Stimulated activated CD4-positive, alpha-beta T cell treated with anti-CD3 and anti-CD28 coated beads, Interleukin-2, amount 100 ng/mL, for 24 hours (primary cell): Measurements from ENCODE around the gene GABRD.
A peak's percentile ranks its signal among the peaks of the same experiment; 100 is the strongest.

Experiments used
- DNase-seq, 2 donors: peaks; one replicate each; pipeline ENCODE4 v3.0.0-alpha.2; 2020

The GABRD gene

DNA sequence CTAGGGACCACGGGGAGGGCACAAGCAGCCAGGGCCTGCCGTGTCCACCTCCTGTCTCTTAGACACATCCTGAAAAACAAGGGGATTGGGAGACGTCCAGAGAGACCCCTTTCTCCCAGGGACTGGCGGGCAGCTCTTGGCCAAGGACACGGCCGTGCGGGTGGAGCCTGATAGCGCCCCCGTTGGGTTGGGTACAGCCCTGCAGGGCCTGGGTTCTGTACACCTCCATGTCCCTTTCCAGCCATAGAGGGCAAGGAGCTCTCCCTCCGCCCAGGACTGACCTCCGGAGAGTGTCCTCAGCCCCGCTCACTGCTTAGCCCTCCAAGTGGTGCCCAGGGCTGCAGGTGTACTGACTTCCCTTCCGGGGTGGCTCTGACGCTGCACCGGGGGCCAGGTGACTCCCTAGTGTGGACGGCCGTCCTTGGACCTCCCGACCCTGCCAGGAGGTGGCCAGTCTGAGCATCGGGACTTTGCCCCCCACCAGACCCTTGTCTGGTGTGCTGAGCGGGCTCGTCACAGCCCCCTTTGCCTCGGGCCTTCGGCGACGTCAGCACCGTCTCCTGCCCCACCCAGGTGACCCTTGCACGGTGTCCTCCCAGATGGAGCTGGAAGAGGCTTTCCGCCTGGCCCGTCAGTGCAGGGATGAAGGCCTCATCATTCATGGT, 36.9 kb downstream of the GABRD start:
- no peak for DNase-seq

DNA sequence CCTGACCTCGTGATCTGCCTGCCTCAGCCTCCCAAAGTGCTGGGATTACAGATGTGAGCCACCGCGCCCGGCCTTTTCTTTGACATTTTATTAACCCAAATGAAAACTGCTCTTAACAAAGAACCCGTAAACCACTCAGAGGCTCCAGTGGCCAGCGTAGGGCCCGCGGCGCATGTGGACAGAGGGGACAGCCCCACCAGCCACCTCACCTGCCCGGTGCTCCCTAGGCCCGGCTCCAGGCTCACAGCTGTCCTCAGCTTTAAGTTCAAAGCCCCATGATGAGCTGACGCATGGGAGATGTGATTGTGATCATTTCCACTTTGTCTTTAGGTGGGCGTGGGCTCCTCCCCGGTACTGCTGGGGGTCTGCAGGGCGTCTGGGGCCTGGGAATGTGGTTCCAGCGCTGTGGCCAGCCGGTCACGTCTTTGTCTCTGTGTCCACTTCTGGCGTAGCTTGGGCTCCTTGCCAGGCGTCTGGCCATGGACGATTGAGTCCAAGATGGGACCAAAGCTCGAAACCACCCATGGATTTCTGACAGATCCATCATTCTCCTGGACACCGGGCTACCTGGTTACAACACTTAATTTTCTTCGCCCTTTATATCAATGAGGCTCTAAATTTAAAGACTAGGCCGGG, 37.9 kb downstream of the GABRD start:
- no peak for DNase-seq

DNA sequence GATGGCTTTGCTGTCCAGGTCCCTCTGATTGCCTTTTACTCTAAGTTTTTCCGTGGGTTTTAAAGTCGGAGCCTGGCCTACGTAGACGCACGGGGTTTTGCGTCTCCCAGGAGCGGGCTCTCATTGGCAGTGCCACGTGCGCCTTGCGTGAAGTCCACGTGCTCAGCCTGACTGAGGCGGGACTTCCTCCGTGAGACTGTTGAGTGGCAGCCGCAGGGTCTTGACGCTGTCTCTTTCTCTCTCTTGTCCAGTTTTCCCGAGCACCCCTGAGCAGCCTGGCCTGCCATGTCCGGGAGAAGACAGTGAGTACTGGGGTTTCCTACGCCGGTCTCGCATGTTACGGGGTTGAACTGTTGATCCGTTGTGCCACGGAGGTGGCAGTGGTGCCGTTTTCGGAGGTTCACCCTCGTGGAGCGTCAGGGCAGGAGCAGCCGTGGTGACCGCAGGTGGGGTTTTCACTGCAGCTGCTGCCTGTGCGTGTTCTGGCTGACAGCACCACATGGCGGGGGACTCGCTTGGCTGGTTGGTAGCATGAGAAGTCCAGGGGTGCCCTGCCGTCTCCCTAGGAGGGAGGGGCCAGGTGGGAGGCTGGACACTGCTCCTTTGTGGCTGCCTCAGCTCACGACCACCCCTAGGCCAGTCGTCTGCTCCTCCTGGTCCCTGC, 40.3 kb downstream of the GABRD start:
- DNase-seq = no peak

DNA sequence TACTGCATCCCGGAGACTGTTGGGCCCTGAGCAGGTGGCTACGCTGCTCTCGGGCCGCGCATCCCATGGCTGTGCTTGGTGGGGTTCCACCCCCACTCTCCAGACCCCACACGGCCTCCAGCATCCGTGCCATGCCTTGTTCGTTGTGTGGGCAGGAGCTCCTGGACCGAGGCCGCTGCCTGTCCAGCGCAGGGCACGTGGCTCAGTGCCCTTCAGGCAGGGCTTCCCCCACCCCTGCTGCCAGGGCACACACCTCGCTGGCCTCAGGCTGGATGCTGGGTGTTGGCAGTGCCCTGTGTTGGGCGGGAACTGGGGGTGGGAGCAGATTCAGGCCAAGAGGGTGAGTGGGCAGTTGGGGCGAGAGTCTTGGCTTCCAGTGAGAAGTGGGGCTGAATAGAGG, 40.9 kb downstream of the GABRD start:
- no peak for DNase-seq

DNA sequence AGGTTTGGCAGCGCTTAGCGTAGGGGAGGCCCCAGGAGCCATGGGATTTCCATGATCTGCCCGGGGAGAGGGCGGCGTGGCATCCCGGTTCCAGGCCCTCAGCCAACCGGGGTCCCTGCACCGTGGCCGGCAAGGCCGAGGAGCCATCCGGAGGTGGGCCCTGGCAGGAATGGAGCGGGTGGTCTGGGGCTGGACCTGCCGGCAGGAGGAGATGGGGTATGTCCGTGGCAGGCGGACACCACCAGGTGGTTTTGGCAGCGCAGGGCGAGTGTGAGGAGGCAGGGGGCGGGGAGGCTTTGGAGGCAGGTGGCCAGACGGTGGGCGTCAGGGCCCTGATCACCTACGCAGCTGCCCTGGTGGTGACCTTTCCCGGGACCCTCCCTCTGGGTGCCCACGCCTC, 41.4 kb downstream of the GABRD start:
- DNase-seq = no peak

DNA sequence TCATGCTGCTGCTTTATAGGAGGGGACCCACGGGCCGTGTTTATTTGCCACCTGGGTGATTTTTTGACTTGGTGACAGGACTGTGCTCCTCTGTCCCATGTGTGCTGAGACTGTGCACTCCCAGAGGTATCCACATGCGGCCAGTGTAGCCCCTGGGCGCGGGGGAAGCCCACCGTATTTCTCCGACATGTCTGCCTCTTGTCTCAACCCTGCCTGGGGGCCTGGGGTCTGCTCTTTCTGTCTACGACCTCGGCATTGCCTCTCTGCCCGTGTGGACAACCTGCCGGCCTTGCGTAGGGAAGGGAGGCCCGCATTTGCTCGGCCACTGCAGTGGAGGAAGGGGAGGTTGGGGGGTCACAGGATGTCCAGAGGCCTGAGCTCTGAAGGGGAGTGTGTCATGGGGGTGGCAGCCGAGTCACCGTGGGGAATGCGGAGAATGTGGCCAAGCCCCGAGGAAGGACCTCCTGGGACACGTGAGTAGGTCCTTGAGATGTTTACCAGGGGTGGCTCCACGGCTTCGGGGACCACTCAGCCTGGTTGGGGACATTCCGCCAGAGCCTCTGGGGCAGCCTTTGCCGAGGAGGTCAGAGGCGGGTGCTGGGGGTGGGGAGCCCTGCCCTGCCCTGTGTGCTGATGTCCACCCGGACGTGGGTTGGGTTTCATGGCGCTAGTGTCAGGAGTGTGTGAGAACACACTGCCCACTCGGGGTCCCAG, 42.1 kb downstream of the GABRD start:
- DNase-seq = no peak

DNA sequence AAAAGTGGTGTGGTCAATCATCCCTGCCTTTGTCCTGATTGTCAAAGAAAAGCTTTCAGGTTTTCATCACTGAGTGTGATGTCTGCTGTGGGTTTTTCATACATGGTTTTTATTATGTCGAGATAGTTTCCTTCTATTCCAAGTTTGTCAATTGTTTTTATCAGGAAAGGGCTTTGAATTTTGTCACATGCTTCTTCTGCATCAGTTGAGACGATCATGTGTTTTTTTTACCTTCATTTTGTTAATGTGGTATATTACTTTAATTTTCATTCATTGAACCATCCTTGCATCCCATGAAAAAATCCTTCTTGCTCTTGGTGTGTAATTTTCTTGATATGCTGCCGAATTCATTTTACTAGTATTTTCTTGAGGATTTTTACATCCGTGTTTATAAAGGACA, 46.6 kb downstream of the GABRD start:
- no peak for DNase-seq

DNA sequence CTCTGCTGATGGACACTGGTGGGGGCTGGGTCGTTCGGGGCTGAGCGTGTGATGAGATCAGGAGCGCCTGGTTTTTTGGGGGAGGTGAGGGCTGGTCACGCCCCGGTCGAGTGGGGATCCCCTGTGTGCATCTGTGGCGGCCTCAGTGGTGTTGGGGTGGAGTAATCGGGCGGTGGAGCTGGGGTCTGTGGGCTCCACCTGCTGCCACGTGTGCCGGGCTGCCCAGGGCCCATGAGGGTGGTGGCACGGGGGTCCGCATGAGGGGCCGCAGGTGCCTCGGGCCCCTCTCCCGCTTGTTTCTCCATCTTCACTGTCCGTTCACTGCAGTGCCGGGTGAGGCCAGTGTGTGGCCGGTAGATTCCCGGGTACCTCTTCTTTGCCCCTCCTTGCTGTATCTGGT, 48.2 kb downstream of the GABRD start:
- no peak for DNase-seq

DNA sequence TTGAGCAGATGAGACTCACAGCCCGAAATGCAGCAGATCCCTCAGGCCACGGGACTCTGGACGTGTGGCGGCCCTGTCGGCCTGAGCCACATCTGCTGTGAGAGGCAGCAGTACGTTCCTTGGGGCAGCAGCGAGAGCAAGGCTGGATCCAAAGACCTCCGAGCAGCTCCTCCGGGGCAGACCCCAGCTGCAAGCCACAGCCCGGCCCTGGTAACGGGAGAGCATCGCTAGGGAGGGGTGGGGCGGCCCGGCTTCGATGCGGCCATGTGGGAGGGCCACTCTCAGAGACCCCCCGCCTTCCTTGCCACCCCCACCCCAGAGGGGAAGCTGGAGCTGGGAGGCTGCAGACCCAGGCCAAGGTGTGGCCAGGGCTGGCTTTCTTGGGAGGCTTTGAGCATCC, 48.8 kb downstream of the GABRD start:
- no peak for DNase-seq

DNA sequence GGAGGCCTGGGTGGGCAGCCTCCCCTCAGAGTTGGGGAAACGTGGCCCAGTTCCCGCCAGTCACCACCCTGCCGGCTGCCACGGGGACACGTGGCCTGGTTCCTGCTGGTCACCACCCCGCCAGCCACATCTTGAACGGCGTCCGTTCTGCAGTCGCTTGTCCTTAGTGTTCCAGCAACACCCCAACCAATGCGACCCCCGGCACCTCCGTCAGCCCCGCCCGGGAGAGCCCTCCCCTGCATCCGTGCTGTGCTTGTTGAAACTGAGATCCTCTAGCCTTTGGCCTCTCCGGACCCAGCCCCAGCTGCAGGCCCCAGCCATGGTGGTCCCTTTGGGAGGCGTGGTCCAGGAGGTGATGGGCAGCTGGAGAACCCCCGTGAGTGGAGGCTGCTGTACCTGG, 49.8 kb downstream of the GABRD start:
- DNase-seq = no peak

DNA sequence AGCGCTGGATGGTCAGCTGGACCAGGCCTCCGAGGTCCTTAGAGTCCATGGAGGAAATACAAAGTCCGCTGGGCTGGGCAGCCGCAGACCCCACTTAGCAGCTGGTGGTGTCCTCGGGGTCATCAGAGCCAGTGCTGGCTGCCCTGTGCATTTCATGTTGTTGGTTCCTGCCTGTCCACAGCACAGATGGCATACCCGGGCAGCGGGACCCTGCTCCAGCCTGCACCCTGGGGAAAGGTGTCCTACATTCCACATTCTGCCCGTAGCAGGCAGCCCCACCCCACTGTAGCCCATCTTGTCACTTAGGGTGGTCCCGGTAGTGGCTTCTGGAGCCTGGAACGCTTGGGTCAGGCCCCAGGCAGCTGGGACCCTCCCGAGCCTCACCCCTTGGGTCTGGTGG, 50.9 kb downstream of the GABRD start:
- no peak for DNase-seq

DNA sequence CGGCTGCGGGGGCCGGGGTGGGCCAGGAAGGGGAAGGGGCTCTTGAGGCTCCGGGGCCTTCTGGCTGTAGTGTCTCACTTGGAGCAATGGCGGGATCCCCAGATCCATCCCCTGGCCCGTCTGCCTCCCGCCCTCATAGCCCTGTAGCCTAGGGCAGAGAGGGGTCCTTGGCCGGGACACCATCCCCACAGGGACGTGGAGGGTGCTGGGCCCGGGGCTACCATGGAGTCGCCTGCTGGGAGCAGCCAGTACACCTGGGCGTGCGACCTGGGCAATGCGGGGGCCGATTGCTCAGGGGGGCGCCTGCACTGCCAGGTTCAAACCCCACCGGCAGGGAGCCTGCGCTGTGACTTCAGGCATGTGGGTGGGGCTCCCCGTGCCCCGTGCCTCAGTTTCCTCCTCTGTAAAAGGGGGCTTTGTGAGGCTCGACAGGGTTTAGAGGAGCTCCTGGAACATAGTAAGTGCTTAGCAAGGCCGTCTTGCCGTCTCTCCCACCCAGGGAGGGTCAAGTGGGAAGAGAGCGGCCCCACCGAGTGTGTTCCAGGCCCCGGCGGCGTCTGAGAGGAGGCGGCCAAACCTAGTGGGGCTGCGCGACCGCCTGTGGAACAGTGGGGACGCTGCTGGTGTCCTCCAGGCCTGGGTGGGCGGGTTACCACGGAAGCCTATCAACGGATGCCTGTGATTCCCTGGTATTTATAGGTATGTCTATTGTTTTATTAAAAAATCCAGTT, 51.8 kb downstream of the GABRD start:
- DNase-seq = no peak

DNA sequence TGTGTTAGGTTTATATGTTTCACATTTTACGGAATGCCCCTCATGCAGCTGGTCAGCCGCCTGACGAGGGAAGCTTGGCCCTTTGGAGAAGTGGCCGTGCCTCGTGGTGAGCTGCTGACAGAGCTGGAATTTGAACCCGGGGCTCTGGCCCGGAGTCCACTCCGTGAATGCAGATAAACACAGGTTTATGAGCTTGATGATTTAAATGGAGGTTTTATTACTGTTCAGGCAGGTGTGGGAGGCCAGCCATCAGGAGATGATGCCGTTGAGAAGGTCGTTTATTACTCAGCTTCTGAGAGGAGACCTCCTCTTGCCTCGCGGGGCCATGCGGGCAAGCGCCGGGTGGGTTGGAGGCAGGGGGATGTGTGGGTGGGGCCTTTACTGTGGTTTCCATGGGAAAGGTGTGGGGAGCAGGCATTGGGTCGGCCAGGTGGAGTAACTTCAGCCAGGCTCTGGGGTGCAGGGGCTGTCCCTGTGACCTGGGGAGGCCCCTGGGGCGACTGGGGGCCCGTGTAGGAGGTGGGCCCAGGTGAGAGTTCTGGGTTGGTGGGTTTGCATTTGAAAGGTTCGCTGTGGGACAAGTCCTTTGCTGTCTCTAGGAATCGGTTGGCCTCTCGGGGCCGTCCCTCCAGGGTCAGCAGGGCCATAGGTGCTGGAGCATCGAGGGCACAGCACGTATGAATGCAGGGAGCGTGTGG, 53.1 kb downstream of the GABRD start:
- DNase-seq = peak in 1 of 2 donors; percentile 14

DNA sequence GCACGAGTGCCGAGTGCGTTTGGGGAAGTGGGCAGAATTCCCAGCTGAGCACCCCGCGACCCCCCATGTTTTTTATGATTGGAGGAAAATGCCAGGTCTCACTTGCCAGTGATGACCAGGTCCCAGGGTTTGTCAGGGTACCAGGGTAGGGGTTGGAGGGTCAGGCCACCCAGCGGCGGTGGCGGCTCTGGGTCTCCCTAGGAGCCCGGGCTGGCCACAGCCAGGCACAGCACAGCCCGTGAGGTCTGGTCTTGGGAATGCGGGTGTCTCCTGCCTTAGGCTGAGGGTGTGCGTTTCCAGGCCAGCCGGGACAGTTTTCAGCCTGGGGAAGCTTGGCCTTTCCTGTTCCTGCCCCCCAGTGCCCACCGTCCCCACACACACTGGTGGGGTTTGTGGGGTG, 53.7 kb downstream of the GABRD start:
- no peak for DNase-seq

DNA sequence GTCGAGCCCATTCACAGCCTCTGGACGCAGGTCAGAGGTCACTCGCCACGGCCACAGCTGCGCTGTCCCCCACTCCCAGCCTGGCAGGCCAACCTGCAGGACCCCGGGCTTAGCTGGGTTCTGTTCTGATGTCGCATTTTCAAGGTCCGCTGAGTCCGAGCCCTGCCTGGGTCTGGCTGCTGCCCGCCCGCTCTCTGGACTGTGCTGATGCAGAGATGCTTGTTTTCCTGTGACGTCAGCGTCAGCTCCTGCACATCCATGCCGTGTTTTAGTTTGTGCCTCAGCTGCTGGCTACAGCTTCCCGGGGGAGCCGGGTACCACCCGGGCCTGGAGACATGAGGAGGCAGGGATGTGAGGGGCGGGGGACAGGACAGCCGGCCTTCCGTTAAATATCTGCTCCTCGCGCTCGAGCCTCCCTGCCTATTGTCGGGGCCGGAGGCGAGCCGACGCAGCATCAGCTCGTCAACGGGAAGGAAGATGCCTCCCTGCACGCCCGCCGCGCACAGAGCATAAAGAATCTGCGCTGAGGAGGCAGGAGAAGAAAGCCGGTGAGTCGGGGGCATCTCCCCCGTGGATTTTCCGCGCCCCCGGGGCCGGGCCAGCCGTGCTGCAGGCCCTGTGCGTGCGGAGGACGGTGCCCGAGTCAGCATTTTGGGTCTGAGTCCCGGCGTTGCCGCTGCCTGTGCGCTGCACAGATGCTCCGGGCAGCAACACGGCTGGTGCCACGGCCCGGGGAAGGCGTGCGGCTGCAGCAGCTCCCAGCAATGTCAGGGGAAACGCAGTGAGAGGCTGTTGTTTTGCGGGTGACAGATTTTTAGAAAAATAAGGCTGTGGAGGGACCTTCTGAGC, 54.5 kb downstream of the GABRD start:
- no peak for DNase-seq

DNA sequence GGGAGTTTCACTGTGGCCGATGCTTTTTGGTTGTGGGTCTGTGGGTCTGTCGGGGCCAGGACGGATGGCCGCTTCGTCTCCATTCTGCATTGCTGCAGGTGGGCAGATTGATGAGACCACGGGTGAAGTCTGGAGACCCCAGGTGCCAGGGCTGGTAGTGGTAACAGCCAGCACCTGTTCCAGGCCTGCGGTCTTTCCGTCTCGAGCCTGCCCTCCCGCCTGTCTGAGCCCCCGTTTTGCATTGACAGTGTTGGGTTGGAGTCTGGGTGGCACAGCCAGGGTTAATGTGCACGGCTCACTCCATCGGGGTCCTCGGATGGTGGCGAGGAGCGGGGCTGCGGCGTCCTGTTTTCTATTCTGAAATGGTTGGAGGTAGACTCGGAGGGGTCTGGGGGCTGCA, 55.3 kb downstream of the GABRD start:
- DNase-seq = no peak

DNA sequence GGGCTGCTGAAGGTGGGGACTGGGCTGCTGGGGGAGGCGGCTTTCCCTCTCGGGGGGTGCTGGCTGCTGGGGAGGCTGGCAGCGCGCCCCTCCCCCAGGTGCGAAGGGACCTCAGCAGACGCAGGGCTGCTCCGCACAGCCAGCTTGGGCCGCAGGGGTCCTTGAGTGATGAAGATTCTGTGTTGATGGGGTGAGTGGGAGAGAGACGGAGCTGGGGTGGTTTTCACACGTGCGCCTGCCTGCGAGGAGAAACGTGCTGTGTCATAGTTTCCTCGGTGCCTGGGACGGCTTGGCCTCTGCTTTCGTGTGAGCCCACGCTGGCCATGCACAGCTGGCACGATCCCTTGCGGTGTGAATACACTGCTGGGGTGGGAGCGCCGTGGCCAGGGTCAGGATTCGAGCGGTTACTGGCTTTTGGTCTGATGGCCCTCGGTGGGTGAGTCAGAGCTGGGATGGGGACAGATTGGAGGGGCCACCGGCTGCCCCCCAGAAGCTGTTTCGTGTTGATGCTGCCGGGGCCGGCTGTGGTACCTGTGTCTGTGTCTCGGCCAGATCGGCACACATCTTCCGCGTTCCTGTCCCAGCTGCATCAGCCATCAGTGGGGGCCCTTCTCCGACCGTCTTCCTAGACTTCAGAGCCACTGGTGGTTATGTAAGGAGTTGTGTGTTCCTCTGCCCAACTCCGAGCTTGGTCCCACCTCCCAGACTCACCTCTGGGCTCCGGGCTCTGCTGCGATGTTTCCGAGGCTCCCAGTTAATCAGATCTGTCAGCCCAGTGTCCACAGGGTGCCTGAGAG, 56.0 kb downstream of the GABRD start:
- DNase-seq = no peak

DNA sequence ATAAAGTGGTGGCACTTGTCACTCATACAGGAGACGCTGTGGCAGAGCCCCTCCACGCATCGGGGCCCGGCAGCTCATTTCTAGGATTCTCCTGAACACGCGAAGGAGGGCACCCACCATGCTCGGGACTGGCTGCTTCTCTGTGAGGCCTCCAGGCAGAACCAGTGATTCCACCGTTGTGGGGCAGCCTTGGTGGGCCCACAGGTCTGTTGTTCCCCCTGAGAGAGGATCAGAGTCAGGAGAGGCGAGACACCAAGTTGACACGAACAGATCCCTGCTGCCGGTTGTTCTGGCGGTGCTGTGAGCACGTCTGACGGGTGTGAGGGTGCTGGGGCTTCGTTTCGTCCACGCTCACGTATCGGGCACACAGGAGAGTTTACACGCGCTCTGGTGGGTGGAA, 57.7 kb downstream of the GABRD start:
- no peak for DNase-seq

DNA sequence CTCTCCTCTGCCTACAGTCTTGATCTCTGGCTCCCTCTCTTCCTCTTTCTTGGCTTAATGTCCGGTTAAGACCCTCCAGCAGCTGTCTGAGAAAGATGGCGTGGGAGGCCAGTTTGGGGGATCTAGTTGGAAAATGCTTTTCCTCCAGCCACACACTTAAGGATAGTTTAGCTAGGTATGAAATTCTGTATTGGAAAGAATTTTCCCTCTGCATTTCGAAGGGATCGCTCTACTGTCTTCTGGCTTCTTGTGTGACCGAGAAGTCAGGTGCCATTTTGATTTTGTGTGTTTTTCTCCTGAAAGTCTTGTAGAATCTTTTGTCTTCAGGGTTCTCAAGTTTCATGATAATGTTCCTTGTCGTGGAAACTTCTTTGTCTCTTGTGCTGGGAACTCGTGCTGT, 59.0 kb downstream of the GABRD start:
- DNase-seq = no peak

DNA sequence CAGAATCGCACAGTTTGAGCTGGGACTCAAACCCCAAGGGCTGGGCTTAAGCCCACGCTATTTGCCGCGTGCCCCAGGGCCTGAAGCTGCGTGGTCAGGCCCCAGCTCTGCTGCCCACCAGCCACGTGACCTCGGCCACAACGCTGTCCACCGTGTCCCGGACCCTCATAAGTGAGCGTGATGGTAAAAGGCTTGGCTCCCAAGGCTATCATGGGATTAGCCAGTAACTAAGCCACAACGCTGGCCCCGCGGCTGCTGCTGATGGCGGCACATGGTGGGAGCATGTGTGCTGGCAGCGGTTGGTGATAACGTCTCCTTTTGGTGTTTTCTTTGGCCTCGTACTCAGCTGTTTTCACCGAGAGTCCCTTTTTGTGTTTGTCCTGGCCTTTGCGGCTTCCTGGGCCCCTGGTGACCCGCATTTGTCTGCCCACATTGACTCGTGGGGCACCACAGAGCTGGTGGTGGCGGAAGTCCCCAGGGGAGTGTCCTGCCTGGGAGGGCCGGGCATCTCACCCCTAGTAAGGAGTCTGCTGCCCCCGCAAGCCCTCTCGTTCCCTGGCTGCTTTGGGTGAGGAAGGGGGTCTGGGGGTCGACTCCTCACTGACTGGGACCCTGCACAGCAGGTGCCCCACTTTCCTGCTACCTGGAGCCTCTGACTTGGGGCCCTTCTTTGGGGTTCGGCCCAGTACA, 60.4 kb downstream of the GABRD start:
- no peak for DNase-seq
